Mucosa of descending colon (tissue), 3 donors: ENCODE results near the gene PTX4. TPM values are rescaled to one million over a fixed set of nuclear protein-coding genes. Genes with fewer than 3 reads are reported as not detected.

Source experiments
- ATAC-seq: fragments of 200-7000 bp; cut with Tn5 transposase; one replicate; pipeline ENCODE4 v1.9.1; 2020; ENCODE audit warnings: mild to moderate bottlenecking, moderate library complexity
- DNase-seq, 3 donors: peaks; one replicate each; pipeline ENCODE4 v3.0.0-alpha.2; 2020
- H3K36me3 ChIP-seq: fragments of 200-600 bp; one replicate; pipeline ENCODE4 v1.8.0; 2021; ENCODE audit warnings: low read depth, mild to moderate bottlenecking
- H3K4me1 ChIP-seq: fragments of 200-600 bp; one replicate; pipeline ENCODE4 v1.8.0; 2021; ENCODE audit warnings: low read depth, mild to moderate bottlenecking
- H3K4me3 ChIP-seq: fragments of 200-600 bp; one replicate; pipeline ENCODE4 v1.8.0; 2021; ENCODE audit warnings: mild to moderate bottlenecking
- H3K9me3 ChIP-seq: fragments of 200-600 bp; one replicate; pipeline ENCODE4 v1.8.0; 2021; ENCODE audit warnings: mild to moderate bottlenecking
- CTCF ChIP-seq: fragments of 200-600 bp; IDR thresholded peaks from one replicate; pipeline ENCODE4 v1.8.0; 2022; ENCODE audit warnings: antibody characterized with exemption, mild to moderate bottlenecking
- intact Hi-C, 2 donors: fragments of 100-400 bp; cut with DNase I in 1 of 2; cut with micrococcal nuclease in 1 of 2; formaldehyde crosslinking; loops; one replicate each; pipeline versions ENCODE4 v1.11.0 to v1.11.1; 2022; cut with DNase I, micrococcal nuclease
- total RNA-seq, 3 donors: library from RNA; stranded (reverse); fragmentation: NEBNext Ultra II Directional in 2 of 3; extraction: Animal tissue kit (Norgen Biotek cat#: 25700) in 2 of 3; gene quantifications; one replicate each; pipeline versions ENCODE4 v1.2.1 to v1.2.4, GENCODE V29; 2021 to 2023
- donor health status: DM: no; HTN: no; CAD: no; lungs with moderate emphysema.
- donor health status: DM: no; HTN: no; CAD: no.
- donor health status: DM: no; HTN: yes; CAD: no.

Gene PTX4
- total RNA-seq, 3 donors from 2014 or later, result not detected

DNA sequence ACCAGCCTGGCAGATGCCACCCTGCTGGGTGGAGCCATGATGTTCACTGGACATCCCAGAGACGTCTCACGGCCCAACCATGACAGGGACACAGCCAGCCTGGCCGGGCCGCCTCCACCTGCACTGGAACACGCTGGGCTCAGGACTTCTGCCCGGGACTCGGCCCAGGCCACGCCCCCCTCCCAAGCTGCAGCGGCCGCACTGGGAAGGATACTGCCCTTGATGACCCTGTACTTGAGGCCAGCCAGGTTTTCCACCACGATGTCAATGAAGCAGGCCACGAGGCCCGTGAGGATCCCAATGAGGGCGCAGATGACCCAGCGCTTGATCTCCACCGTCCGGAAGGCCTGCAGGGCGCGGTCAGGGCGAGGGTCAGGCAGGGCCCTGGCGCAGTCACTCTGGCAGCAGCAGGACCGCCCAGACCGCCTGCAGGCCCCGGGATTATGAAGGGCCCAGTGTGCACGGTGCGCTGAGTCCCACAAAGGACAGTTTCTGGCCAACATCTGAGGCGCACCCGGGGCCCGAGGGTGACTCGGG, 28.1 kb downstream of the PTX4 start:
- intact Hi-C loops, result no loop called here
- Histone ChIP-seq H3K9me3 (no peaks in the 10 kb centered on the region), H3K36me3 (no peaks in the 10 kb centered on the region), H3K4me3 (no peak overlapping the region), H3K4me1 (no peaks in the 10 kb centered on the region)
- DNase-seq (peak in 1 of 3 donors; percentile 37), ATAC-seq (no peak)
- TF ChIP-seq CTCF, result no peak

- intact Hi-C loops, result no loop called here
- H3K9me3 ChIP-seq, result no peaks in the 10 kb centered on the region
- no peak for TF ChIP-seq CTCF
- no peak for ATAC-seq
- DNase-seq, result no peak
- H3K36me3 ChIP-seq, result no peaks in the 10 kb centered on the region
- no peaks in the 10 kb centered on the region for H3K4me1 ChIP-seq
- H3K4me3 ChIP-seq, result no peak overlapping the region
These were observed 28.8 kb downstream of the PTX4 start for GRCh38 chr16:1459967-1460366.

DNA sequence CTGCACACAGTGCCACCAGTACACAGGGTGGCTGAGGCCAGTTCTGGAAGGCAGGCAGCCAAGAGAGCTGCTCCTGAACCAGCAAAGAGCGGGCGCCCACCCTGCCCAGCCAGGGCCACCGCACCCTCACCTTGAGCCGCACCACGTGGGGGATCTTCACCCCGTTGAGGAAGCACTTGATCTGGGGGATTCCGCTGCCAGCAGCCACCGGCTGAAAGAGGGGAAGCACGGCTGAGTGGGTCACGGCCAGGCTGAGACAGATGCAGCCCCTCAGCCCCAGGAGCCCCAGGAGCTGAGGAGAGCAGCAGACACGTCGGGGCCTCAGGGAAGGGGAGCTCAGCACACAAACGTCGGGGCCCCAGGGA, 29.8 kb downstream of the PTX4 start:
- H3K4me3 ChIP-seq, result no peak overlapping the region
- H3K36me3 ChIP-seq, result no peaks in the 10 kb centered on the region
- peak in 1 of 3 donors; percentile 66 for DNase-seq
- peak; percentile 55 for ATAC-seq
- no peaks in the 10 kb centered on the region for H3K9me3 ChIP-seq
- H3K4me1 ChIP-seq, result no peaks in the 10 kb centered on the region
- no peak for TF ChIP-seq CTCF
- intact Hi-C loops, result no loop called here

- Histone ChIP-seq H3K36me3 (no peaks in the 10 kb centered on the region), H3K9me3 (no peaks in the 10 kb centered on the region), H3K4me1 (no peaks in the 10 kb centered on the region), H3K4me3 (no peak overlapping the region)
- intact Hi-C loops, result no loop called here
- no peak for DNase-seq
- no peak for ATAC-seq
- no peak for TF ChIP-seq CTCF
These were observed 30.3 kb downstream of the PTX4 start for GRCh38 chr16:1458336-1458976.

- Histone ChIP-seq H3K4me1 (no peaks in the 10 kb centered on the region), H3K36me3 (no peaks in the 10 kb centered on the region), H3K9me3 (no peaks in the 10 kb centered on the region), H3K4me3 (no peak overlapping the region)
- ATAC-seq (no peak), DNase-seq (no peak)
- intact Hi-C loops, result no loop called here
- no peak for TF ChIP-seq CTCF
These were observed 31.1 kb downstream of the PTX4 start for GRCh38 chr16:1457489-1458245.
